Glutamatergic neuron (in vitro differentiated cells): ENCODE measurements around the gene LARP1. TPM values are rescaled to one million over a fixed set of nuclear protein-coding genes. Genes with fewer than 3 reads are reported as not detected.
A peak's percentile ranks its signal among the peaks of the same experiment; 100 is the strongest.

Experiments used
- DNase-seq: peaks from one replicate; pipeline ENCODE4 v3.0.0; 2022
- H3K27ac Mint-ChIP-seq: one replicate; pipeline ENCODE4 v1.8.0; 2020; ENCODE audit warnings: mild to moderate bottlenecking, mixed read lengths, inconsistent platforms; ENCODE audit not compliant: unreplicated experiment
- H3K27me3 Mint-ChIP-seq: one replicate; pipeline ENCODE4 v1.8.0; 2020; ENCODE audit warnings: mild to moderate bottlenecking, moderate library complexity, mixed read lengths, inconsistent platforms; ENCODE audit not compliant: unreplicated experiment
- H3K36me3 Mint-ChIP-seq: one replicate; pipeline ENCODE4 v1.8.0; 2020; ENCODE audit warnings: mild to moderate bottlenecking, mixed read lengths, inconsistent platforms; ENCODE audit not compliant: unreplicated experiment
- H3K4me1 Mint-ChIP-seq: one replicate; pipeline ENCODE4 v1.8.0; 2020; ENCODE audit warnings: mild to moderate bottlenecking, low read depth, mixed read lengths, inconsistent platforms; ENCODE audit not compliant: unreplicated experiment
- H3K4me3 Mint-ChIP-seq: one replicate; pipeline ENCODE4 v1.8.0; 2020; ENCODE audit warnings: mild to moderate bottlenecking, mixed read lengths, inconsistent platforms; ENCODE audit not compliant: unreplicated experiment
- H3K9me3 Mint-ChIP-seq: one replicate; pipeline ENCODE4 v1.8.0; 2020; ENCODE audit warnings: mild to moderate bottlenecking, moderate library complexity, mixed read lengths, inconsistent platforms; ENCODE audit not compliant: unreplicated experiment
- CTCF ChIP-seq: fragments of 200-600 bp; sonication (generic); IDR thresholded peaks from one replicate; pipeline ENCODE4 v1.5.0; 2021; ENCODE audit not compliant: partially characterized antibody, unreplicated experiment
- total RNA-seq: library from RNA; stranded (reverse); fragmentation: NEBNext Ultra II Directional; extraction: Animal tissue kit (Norgen Biotek cat#: 25700); gene quantifications from one replicate; pipeline ENCODE4 v1.2.1, GENCODE V29; 2021; ENCODE audit not compliant: unreplicated experiment

LARP1 gene
- total RNA-seq, 1 donor from 2014 or later = 199 TPM

- no peaks in the 10 kb centered on the region for H3K36me3 Mint-ChIP-seq
- no peaks in the 10 kb centered on the region for H3K27me3 Mint-ChIP-seq
- no peak overlapping the region for H3K4me3 Mint-ChIP-seq
- no peak overlapping the region for H3K27ac Mint-ChIP-seq
- H3K4me1 Mint-ChIP-seq = peaks cover 18% of the 10 kb centered on the region
- TF ChIP-seq CTCF = no peak
- DNase-seq = no peak
- H3K9me3 Mint-ChIP-seq = peaks cover 7% of the 10 kb centered on the region
These were observed 28.7 kb downstream of the LARP1 start for GRCh38 chr5:154783774-154784460.

- Mint-ChIP-seq H3K4me3 (no peak overlapping the region), H3K27me3 (no peaks in the 10 kb centered on the region), H3K9me3 (peaks cover 7% of the 10 kb centered on the region), H3K36me3 (no peaks in the 10 kb centered on the region), H3K4me1 (peaks cover 18% of the 10 kb centered on the region), H3K27ac (peak overlapping the region; percentile 12)
- no peak for DNase-seq
- TF ChIP-seq CTCF = no peak
These were observed 29.7 kb downstream of the LARP1 start for GRCh38 chr5:154784856-154785255.

- no peak for DNase-seq
- Mint-ChIP-seq H3K9me3 (peaks cover 7% of the 10 kb centered on the region), H3K27ac (no peak overlapping the region), H3K36me3 (no peaks in the 10 kb centered on the region), H3K4me3 (no peak overlapping the region), H3K4me1 (peaks cover 18% of the 10 kb centered on the region), H3K27me3 (no peaks in the 10 kb centered on the region)
- no peak for TF ChIP-seq CTCF
These were observed 31.2 kb downstream of the LARP1 start for GRCh38 chr5:154786414-154786813.

- H3K4me1 Mint-ChIP-seq = peaks cover 16% of the 10 kb centered on the region
These were observed 33.0 kb downstream of the LARP1 start for GRCh38 chr5:154788212-154788611.

More at GRCh38 chr5:154788212-154788611, 33.0 kb downstream of the LARP1 start:
- no peak overlapping the region for H3K4me3 Mint-ChIP-seq
- no peaks in the 10 kb centered on the region for H3K27me3 Mint-ChIP-seq
- peaks cover 7% of the 10 kb centered on the region for H3K9me3 Mint-ChIP-seq
- DNase-seq = no peak
- no peak for TF ChIP-seq CTCF
- H3K27ac Mint-ChIP-seq = peak overlapping the region; percentile 28
- no peaks in the 10 kb centered on the region for H3K36me3 Mint-ChIP-seq
